IPS-NIHi7 (cell line): ENCODE data around the gene PSG7.
"Not testable (repeated sequence)": the region's sequence is repeated elsewhere in the genome, so short reads cannot be mapped to it uniquely, and the experiment has no call there.

Experiments
- DNase-seq: peaks from one replicate; pipeline ENCODE4 v3.0.0; 2012; ENCODE audit warnings: mixed read lengths; ENCODE audit errors: extremely low spot score

PSG7 gene

GRCh38 chr19:42913516-42913915, 23.5 kb downstream of the PSG7 start:
- DNase-seq: not testable (repeated sequence)

- not testable (repeated sequence) for DNase-seq
Observed at GRCh38 chr19:42912941-42913340, 24.1 kb downstream of the PSG7 start.

- DNase-seq: not testable (repeated sequence)
Observed at GRCh38 chr19:42911731-42912130, 25.3 kb downstream of the PSG7 start.

- DNase-seq: not testable (repeated sequence)
Observed at GRCh38 chr19:42906162-42906561, 30.8 kb downstream of the PSG7 start.

- not testable (repeated sequence) for DNase-seq
Observed at GRCh38 chr19:42900561-42900960, 36.4 kb downstream of the PSG7 start.

GRCh38 chr19:42899674-42900073, 37.3 kb downstream of the PSG7 start:
- DNase-seq: not testable (repeated sequence)

- not testable (repeated sequence) for DNase-seq
Observed at GRCh38 chr19:42899110-42899509, 37.9 kb downstream of the PSG7 start.

GRCh38 chr19:42898656-42899055, 38.4 kb downstream of the PSG7 start:
- DNase-seq: not testable (repeated sequence)

- DNase-seq: not testable (repeated sequence)
Observed at GRCh38 chr19:42897729-42898128, 39.3 kb downstream of the PSG7 start.

GRCh38 chr19:42890446-42890845, 46.6 kb downstream of the PSG7 start:
- DNase-seq: not testable (repeated sequence)

GRCh38 chr19:42887876-42888445, 49.0 kb downstream of the PSG7 start:
- DNase-seq: not testable (repeated sequence)

GRCh38 chr19:42882730-42883129, 54.3 kb downstream of the PSG7 start:
- not testable (repeated sequence) for DNase-seq

GRCh38 chr19:42882010-42882409, 55.0 kb downstream of the PSG7 start:
- DNase-seq: not testable (repeated sequence)

GRCh38 chr19:42881279-42881678, 55.7 kb downstream of the PSG7 start:
- not testable (repeated sequence) for DNase-seq

- not testable (repeated sequence) for DNase-seq
Observed at GRCh38 chr19:42880621-42881020, 56.4 kb downstream of the PSG7 start.

GRCh38 chr19:42879613-42880012, 57.4 kb downstream of the PSG7 start, which contains the start of gene PSG1:
PSG1 (minus strand) TSS chr19:42879713; CDS start chr19:42879581, 132 bp downstream.
- no peak for DNase-seq

GRCh38 chr19:42876596-42876995, 60.4 kb downstream of the PSG7 start:
- DNase-seq: not testable (repeated sequence)

GRCh38 chr19:42875881-42876280, 61.1 kb downstream of the PSG7 start:
- not testable (repeated sequence) for DNase-seq

- not testable (repeated sequence) for DNase-seq
Observed at GRCh38 chr19:42874901-42875813, 61.9 kb downstream of the PSG7 start.

GRCh38 chr19:42874136-42874535, 62.9 kb downstream of the PSG7 start:
- DNase-seq: not testable (repeated sequence)
